HFFc6 (cell line): Measurements from ENCODE around the gene PTPRK. TPM values are rescaled to one million over a fixed set of nuclear protein-coding genes. Genes with fewer than 3 reads are reported as not detected.
"Not testable (repeated sequence)": the region's sequence is repeated elsewhere in the genome, so short reads cannot be mapped to it uniquely, and the experiment has no call there.

ENCODE experiments used
- DNase-seq: peaks from one replicate; pipeline ENCODE4 v3.0.0-alpha.2; 2018
- H3K27ac Mint-ChIP-seq: 2 replicates; pipeline ENCODE4 v1.8.0; 2020; ENCODE audit warnings: mild to moderate bottlenecking, mixed read lengths
- H3K27me3 Mint-ChIP-seq: 2 replicates; pipeline ENCODE4 v1.8.0; 2021; ENCODE audit warnings: mild to moderate bottlenecking, moderate library complexity, mixed read lengths; ENCODE audit not compliant: insufficient read depth
- H3K36me3 Mint-ChIP-seq: 2 replicates; pipeline ENCODE4 v1.8.0; 2021; ENCODE audit warnings: low read depth, mixed read lengths
- H3K4me1 Mint-ChIP-seq: 2 replicates; pipeline ENCODE4 v1.8.0; 2020; ENCODE audit warnings: low read depth, mixed read lengths
- H3K4me3 Mint-ChIP-seq: 2 replicates; pipeline ENCODE4 v1.8.0; 2020; ENCODE audit warnings: mild to moderate bottlenecking, moderate library complexity, mixed read lengths
- H3K9me3 Mint-ChIP-seq: 2 replicates; pipeline ENCODE4 v1.8.0; 2020; ENCODE audit warnings: mild to moderate bottlenecking, mixed read lengths
- total RNA-seq, 6 experiments: library from RNA; stranded (reverse); fragmentation: NEBNext Ultra II Directional; extraction: Animal tissue kit (Norgen Biotek cat#: 25700); gene quantifications; 2 replicates in 1 of 6; 3 replicates in 5 of 6; pipeline ENCODE4 v1.2.3, GENCODE V29; 2021
- TF ChIP-seq, protein P1 (sequence below): fragments of 200-600 bp; sonication (generic); IDR thresholded peaks from 2 replicates; pipeline ENCODE4 v1.5.0; 2021; ENCODE audit warnings: antibody characterized with exemption, mild to moderate bottlenecking

PTPRK gene
- total RNA-seq, 6 experiments from 2014 or later = 92.8 to 104 (median 97.3) TPM

- TF ChIP-seq, protein P1, sequence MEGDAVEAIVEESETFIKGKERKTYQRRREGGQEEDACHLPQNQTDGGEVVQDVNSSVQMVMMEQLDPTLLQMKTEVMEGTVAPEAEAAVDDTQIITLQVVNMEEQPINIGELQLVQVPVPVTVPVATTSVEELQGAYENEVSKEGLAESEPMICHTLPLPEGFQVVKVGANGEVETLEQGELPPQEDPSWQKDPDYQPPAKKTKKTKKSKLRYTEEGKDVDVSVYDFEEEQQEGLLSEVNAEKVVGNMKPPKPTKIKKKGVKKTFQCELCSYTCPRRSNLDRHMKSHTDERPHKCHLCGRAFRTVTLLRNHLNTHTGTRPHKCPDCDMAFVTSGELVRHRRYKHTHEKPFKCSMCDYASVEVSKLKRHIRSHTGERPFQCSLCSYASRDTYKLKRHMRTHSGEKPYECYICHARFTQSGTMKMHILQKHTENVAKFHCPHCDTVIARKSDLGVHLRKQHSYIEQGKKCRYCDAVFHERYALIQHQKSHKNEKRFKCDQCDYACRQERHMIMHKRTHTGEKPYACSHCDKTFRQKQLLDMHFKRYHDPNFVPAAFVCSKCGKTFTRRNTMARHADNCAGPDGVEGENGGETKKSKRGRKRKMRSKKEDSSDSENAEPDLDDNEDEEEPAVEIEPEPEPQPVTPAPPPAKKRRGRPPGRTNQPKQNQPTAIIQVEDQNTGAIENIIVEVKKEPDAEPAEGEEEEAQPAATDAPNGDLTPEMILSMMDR = no peak
- Mint-ChIP-seq H3K27me3 (peaks cover 2% of the 10 kb centered on the region), H3K4me1 (peaks cover under 1% of the 10 kb centered on the region; the same call in 1 of the 2 replicates), H3K9me3 (no peaks in the 10 kb centered on the region), H3K4me3 (no peak overlapping the region), H3K36me3 (no peaks in the 10 kb centered on the region; the same call in 1 of the 2 replicates), H3K27ac (no peak overlapping the region)
- DNase-seq = no peak
Measured at GRCh38 chr6:127997496-127998164, 522.8 kb downstream of the PTPRK start.

- no peaks in the 10 kb centered on the region for H3K9me3 Mint-ChIP-seq
- H3K4me3 Mint-ChIP-seq = no peak overlapping the region
- H3K27me3 Mint-ChIP-seq = peaks cover 2% of the 10 kb centered on the region
- no peak overlapping the region for H3K27ac Mint-ChIP-seq
- TF ChIP-seq, protein P1 = no peak
- peaks cover 3% of the 10 kb centered on the region; the same call in 1 of the 2 replicates for H3K36me3 Mint-ChIP-seq
- no peak for DNase-seq
- H3K4me1 Mint-ChIP-seq = peaks cover 7% of the 10 kb centered on the region
Measured at GRCh38 chr6:127996925-127997324, 523.5 kb downstream of the PTPRK start.

- Mint-ChIP-seq H3K9me3 (no peaks in the 10 kb centered on the region), H3K27ac (no peak overlapping the region), H3K36me3 (peaks cover 25% of the 10 kb centered on the region), H3K27me3 (no peaks in the 10 kb centered on the region; the same call in none of the 2 replicates), H3K4me1 (peaks cover 9% of the 10 kb centered on the region), H3K4me3 (no peak overlapping the region)
- TF ChIP-seq, protein P1 = no peak
- no peak for DNase-seq
Measured at GRCh38 chr6:127992144-127992543, 528.3 kb downstream of the PTPRK start.

DNA sequence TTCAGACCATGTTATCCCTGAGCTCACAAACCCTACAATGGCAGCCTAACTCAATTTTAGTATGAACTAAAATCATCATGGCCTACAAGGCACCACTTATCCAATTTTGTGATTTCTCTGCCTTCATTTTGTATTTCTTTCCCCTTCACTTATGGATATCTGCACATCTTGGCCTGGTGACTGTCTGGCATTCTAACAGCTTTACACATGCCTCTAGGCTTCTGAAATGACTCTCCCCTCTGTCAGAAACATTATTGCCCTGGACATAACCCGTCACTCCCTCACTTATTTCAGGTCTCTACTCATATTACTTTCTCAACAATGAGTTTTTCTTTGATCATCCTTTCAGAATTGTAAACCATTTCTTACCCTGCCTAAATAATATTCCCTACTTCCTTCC is 530.3 kb downstream of the PTPRK start:
- TF ChIP-seq, protein P1 = no peak
- no peak for DNase-seq
- Mint-ChIP-seq H3K4me3 (no peak overlapping the region), H3K9me3 (no peaks in the 10 kb centered on the region), H3K4me1 (peaks cover 9% of the 10 kb centered on the region), H3K27ac (no peak overlapping the region), H3K27me3 (no peaks in the 10 kb centered on the region; the same call in none of the 2 replicates), H3K36me3 (peaks cover 25% of the 10 kb centered on the region)

DNA sequence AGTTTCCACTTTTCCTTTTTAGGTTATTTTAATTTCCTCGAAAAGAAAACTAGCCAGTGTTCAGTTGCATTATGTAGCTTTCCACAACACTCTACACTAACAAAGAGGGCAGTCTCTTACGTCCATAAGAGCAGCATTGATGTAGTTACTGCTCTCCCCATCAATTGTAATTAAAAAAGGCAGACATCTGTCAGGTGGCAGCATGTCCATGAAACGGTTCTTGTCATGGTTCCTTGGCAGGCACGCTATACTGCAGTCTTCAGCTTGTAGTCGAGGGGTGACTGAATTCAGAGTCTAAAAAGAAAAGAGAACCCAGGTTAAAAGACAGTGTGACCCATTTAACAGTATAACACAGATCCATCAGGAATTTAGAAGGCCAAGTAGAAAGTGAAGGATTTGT is 539.4 kb downstream of the PTPRK start:
- Mint-ChIP-seq H3K27ac (no peak overlapping the region), H3K27me3 (peaks cover 1% of the 10 kb centered on the region; the same call in 1 of the 2 replicates), H3K36me3 (peaks cover 41% of the 10 kb centered on the region), H3K4me3 (no peak overlapping the region), H3K9me3 (no peaks in the 10 kb centered on the region), H3K4me1 (no peaks in the 10 kb centered on the region)
- no peak for DNase-seq
- TF ChIP-seq, protein P1 = no peak

DNA sequence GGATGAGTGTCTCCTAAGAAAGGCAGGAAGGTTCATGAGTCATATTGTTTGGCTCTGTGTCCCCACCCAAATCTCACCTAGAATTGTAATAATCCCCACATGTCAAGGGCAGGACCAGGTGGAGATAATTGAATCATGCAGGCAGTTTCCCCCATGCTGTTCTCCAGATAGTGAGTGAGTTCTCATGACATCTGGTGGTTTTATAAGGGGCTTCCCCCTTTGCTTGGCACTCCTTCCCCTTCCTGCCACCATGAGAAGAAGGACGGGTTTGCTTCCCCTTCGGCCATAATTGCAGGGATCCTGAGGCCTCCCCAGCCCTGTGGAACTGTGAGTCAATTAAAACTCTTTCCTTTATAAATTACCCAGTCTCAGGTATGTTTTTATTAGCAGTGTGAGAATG is 542.2 kb downstream of the PTPRK start:
- not testable (repeated sequence) for DNase-seq, H3K4me3 Mint-ChIP-seq, H3K9me3 Mint-ChIP-seq, H3K27ac Mint-ChIP-seq, H3K27me3 Mint-ChIP-seq
- Mint-ChIP-seq H3K4me1 (peaks cover 22% of the 10 kb centered on the region), H3K36me3 (peaks cover 56% of the 10 kb centered on the region)
